HG02981 (cell line): Measurements from ENCODE around the gene BCR.

Experiments
- ATAC-seq: cut with Tn5 transposase; IDR thresholded peaks from one replicate; pipeline ENCODE4 v1.9.1; 2021; ENCODE audit warnings: mild to moderate bottlenecking, moderate library complexity; ENCODE audit not compliant: unreplicated experiment

The BCR gene

GRCh38 chr22:23175817-23176644 is 4.3 kb upstream of the BCR start:
- ATAC-seq, result no peak

GRCh38 chr22:23176645-23177027 is 3.7 kb upstream of the BCR start:
- no peak for ATAC-seq

GRCh38 chr22:23177197-23177596 is 3.1 kb upstream of the BCR start:
- no peak for ATAC-seq

- no peak for ATAC-seq
Measured at GRCh38 chr22:23178512-23179254, 1.6 kb upstream of the BCR start.

- ATAC-seq, result no peak
Measured at GRCh38 chr22:23179381-23180299, 669 bp upstream of the BCR start.

- ATAC-seq, result no peak
Measured at GRCh38 chr22:23180893-23181720, 798 bp downstream of the BCR start.

GRCh38 chr22:23181721-23182308 is 1.5 kb downstream of the BCR start:
- ATAC-seq, result no peak

- no peak for ATAC-seq
Measured at GRCh38 chr22:23182309-23183060, 2.2 kb downstream of the BCR start.

GRCh38 chr22:23183061-23183698 is 2.9 kb downstream of the BCR start:
- no peak for ATAC-seq

- ATAC-seq, result no peak
Measured at GRCh38 chr22:23184100-23184763, 3.9 kb downstream of the BCR start.

- no peak for ATAC-seq
Measured at GRCh38 chr22:23184764-23185113, 4.4 kb downstream of the BCR start.

- no peak for ATAC-seq
Measured at GRCh38 chr22:23187211-23187610, 6.9 kb downstream of the BCR start.

GRCh38 chr22:23187871-23188700 is 7.8 kb downstream of the BCR start:
- no peak for ATAC-seq

- no peak for ATAC-seq
Measured at GRCh38 chr22:23190526-23190925, 10.2 kb downstream of the BCR start.

- ATAC-seq, result no peak
Measured at GRCh38 chr22:23192133-23192532, 11.8 kb downstream of the BCR start.

- no peak for ATAC-seq
Measured at GRCh38 chr22:23192558-23192957, 12.2 kb downstream of the BCR start.

- no peak for ATAC-seq
Measured at GRCh38 chr22:23193196-23193827, 13.0 kb downstream of the BCR start.
